Activated naive CD8-positive, alpha-beta T cell treated with anti-CD3 and anti-CD28 coated beads, Interleukin-2, amount 10 ng/mL, durations not matched to agents 7 days and 5 days (primary cell): ENCODE measurements around the gene EPG5. TPM values are rescaled to one million over a fixed set of nuclear protein-coding genes. Genes with fewer than 3 reads are reported as not detected.
A peak's percentile ranks its signal among the peaks of the same experiment; 100 is the strongest.

Source experiments
- ATAC-seq: fragments of 150-1000 bp; cut with Tn5 transposase; one replicate; pipeline ENCODE4 v1.10.0; 2021; ENCODE audit warnings: low read depth, moderate library complexity
- POLR2A ChIA-PET: fragments of 350-600 bp; sonication (Branson Sonifier 250); formaldehyde crosslinking; loops from one replicate; lab custom pipeline; 2021; ENCODE audit warnings: antibody characterized with exemption; lab: Charles Lee
- DNase-seq: peaks from one replicate; pipeline ENCODE4 v3.0.0; 2021
- H3K27ac Mint-ChIP-seq: one replicate; pipeline ENCODE4 v1.8.0; 2022; ENCODE audit warnings: mild to moderate bottlenecking, mixed read lengths
- H3K27me3 Mint-ChIP-seq: one replicate; pipeline ENCODE4 v1.8.0; 2022; ENCODE audit warnings: mild to moderate bottlenecking, moderate library complexity, mixed read lengths
- H3K36me3 Mint-ChIP-seq: one replicate; pipeline ENCODE4 v1.8.0; 2021; ENCODE audit warnings: mild to moderate bottlenecking, mixed read lengths
- H3K4me1 Mint-ChIP-seq: one replicate; pipeline ENCODE4 v1.8.0; 2021; ENCODE audit warnings: mixed read lengths
- H3K4me3 Mint-ChIP-seq: one replicate; pipeline ENCODE4 v1.8.0; 2022; ENCODE audit warnings: mild to moderate bottlenecking, moderate library complexity, mixed read lengths
- H3K9me3 Mint-ChIP-seq: one replicate; pipeline ENCODE4 v1.8.0; 2021; ENCODE audit warnings: mixed read lengths
- total RNA-seq, 2 experiments: library from RNA; stranded (reverse); gene quantifications; one replicate each; pipeline ENCODE4 v1.2.3, GENCODE V29; 2021

The EPG5 gene
- total RNA-seq, 2 experiments from 2014 or later, result 30.3 to 33.5 TPM

GRCh38 chr18:45845410-45845809 is 121.7 kb downstream of the EPG5 start:
- no peak for DNase-seq
- peaks cover 9% of the 10 kb centered on the region for H3K36me3 Mint-ChIP-seq
- H3K27me3 Mint-ChIP-seq, result peaks cover 2% of the 10 kb centered on the region
- H3K4me1 Mint-ChIP-seq, result peaks cover 4% of the 10 kb centered on the region
- ATAC-seq, result no peak
- H3K4me3 Mint-ChIP-seq, result no peak overlapping the region
- POLR2A ChIA-PET, result no interaction called here
- no peak overlapping the region for H3K27ac Mint-ChIP-seq
- no peaks in the 10 kb centered on the region for H3K9me3 Mint-ChIP-seq

GRCh38 chr18:45844938-45845337 is 122.2 kb downstream of the EPG5 start:
- DNase-seq (no peak), ATAC-seq (no peak)
- H3K36me3 Mint-ChIP-seq, result peaks cover 7% of the 10 kb centered on the region
- H3K4me3 Mint-ChIP-seq, result no peak overlapping the region
- POLR2A ChIA-PET, result no interaction called here
- H3K9me3 Mint-ChIP-seq, result no peaks in the 10 kb centered on the region
- H3K27ac Mint-ChIP-seq, result no peak overlapping the region
- H3K27me3 Mint-ChIP-seq, result peaks cover 5% of the 10 kb centered on the region
- H3K4me1 Mint-ChIP-seq, result peaks cover 4% of the 10 kb centered on the region

- H3K9me3 Mint-ChIP-seq, result no peaks in the 10 kb centered on the region
- H3K4me1 Mint-ChIP-seq, result peaks cover 7% of the 10 kb centered on the region
- no peak for DNase-seq
- POLR2A ChIA-PET, result no interaction called here
- H3K27ac Mint-ChIP-seq, result no peak overlapping the region
- peaks cover 20% of the 10 kb centered on the region for H3K27me3 Mint-ChIP-seq
- H3K4me3 Mint-ChIP-seq, result no peak overlapping the region
- ATAC-seq, result no peak
- H3K36me3 Mint-ChIP-seq, result peaks cover 2% of the 10 kb centered on the region
These were observed 124.1 kb downstream of the EPG5 start for GRCh38 chr18:45843019-45843418.

GRCh38 chr18:45841765-45842442 is 125.2 kb downstream of the EPG5 start:
- Mint-ChIP-seq H3K9me3 (no peaks in the 10 kb centered on the region), H3K4me3 (no peak overlapping the region), H3K36me3 (peaks cover 2% of the 10 kb centered on the region), H3K4me1 (peaks cover 8% of the 10 kb centered on the region), H3K27me3 (peaks cover 23% of the 10 kb centered on the region), H3K27ac (no peak overlapping the region)
- POLR2A ChIA-PET, result no interaction called here
- DNase-seq, result no peak
- no peak for ATAC-seq

GRCh38 chr18:45841060-45841764 is 125.9 kb downstream of the EPG5 start:
- no peak for DNase-seq
- Mint-ChIP-seq H3K4me1 (peaks cover 8% of the 10 kb centered on the region), H3K27ac (no peak overlapping the region), H3K27me3 (peaks cover 30% of the 10 kb centered on the region), H3K4me3 (no peak overlapping the region), H3K36me3 (peaks cover 2% of the 10 kb centered on the region), H3K9me3 (no peaks in the 10 kb centered on the region)
- POLR2A ChIA-PET, result no interaction called here
- no peak for ATAC-seq

GRCh38 chr18:45839414-45840395 is 127.4 kb downstream of the EPG5 start:
- POLR2A ChIA-PET, result no interaction called here
- Mint-ChIP-seq H3K4me3 (no peak overlapping the region), H3K36me3 (no peaks in the 10 kb centered on the region)

GRCh38 chr18:45838302-45839070 is 128.6 kb downstream of the EPG5 start:
- POLR2A ChIA-PET, result no interaction called here
- Mint-ChIP-seq H3K27ac (no peak overlapping the region), H3K27me3 (peaks cover 48% of the 10 kb centered on the region)

More at GRCh38 chr18:45839414-45840395, 127.4 kb downstream of the EPG5 start:
- H3K4me1 Mint-ChIP-seq, result peaks cover 7% of the 10 kb centered on the region
- ATAC-seq (peak; percentile 62), DNase-seq (no peak)
- H3K27ac Mint-ChIP-seq, result no peak overlapping the region
- H3K27me3 Mint-ChIP-seq, result peaks cover 45% of the 10 kb centered on the region
- no peaks in the 10 kb centered on the region for H3K9me3 Mint-ChIP-seq

GRCh38 chr18:45837283-45838070 is 129.7 kb downstream of the EPG5 start:
- Mint-ChIP-seq H3K9me3 (no peaks in the 10 kb centered on the region), H3K4me3 (no peak overlapping the region), H3K4me1 (peaks cover 7% of the 10 kb centered on the region), H3K27me3 (peaks cover 50% of the 10 kb centered on the region), H3K36me3 (no peaks in the 10 kb centered on the region), H3K27ac (no peak overlapping the region)
- DNase-seq, result peak; percentile 71
- ATAC-seq, result peak; percentile 79
- POLR2A ChIA-PET, result interaction anchor here (1.0 kb wide), 1 partner anchor 144 kb away, joined by 3 read pairs; no protein-coding TSS in a partner anchor

More at GRCh38 chr18:45838302-45839070, 128.6 kb downstream of the EPG5 start:
- Mint-ChIP-seq H3K9me3 (no peaks in the 10 kb centered on the region), H3K36me3 (no peaks in the 10 kb centered on the region), H3K4me3 (peak overlapping the region; percentile 22), H3K4me1 (peaks cover 7% of the 10 kb centered on the region)
- no peak for DNase-seq
- ATAC-seq, result no peak

GRCh38 chr18:45836242-45837205 is 130.6 kb downstream of the EPG5 start:
- no peak for DNase-seq
- Mint-ChIP-seq H3K9me3 (no peaks in the 10 kb centered on the region), H3K4me3 (no peak overlapping the region), H3K27me3 (peaks cover 50% of the 10 kb centered on the region), H3K36me3 (no peaks in the 10 kb centered on the region), H3K27ac (no peak overlapping the region), H3K4me1 (peaks cover 7% of the 10 kb centered on the region)
- POLR2A ChIA-PET, result no interaction called here
- no peak for ATAC-seq

GRCh38 chr18:45835057-45835636 is 132.0 kb downstream of the EPG5 start:
- H3K27me3 Mint-ChIP-seq, result peaks cover 45% of the 10 kb centered on the region
- no peaks in the 10 kb centered on the region for H3K9me3 Mint-ChIP-seq
- DNase-seq (no peak), ATAC-seq (no peak)
- peaks cover 7% of the 10 kb centered on the region for H3K4me1 Mint-ChIP-seq
- POLR2A ChIA-PET, result no interaction called here
- no peak overlapping the region for H3K4me3 Mint-ChIP-seq
- no peaks in the 10 kb centered on the region for H3K36me3 Mint-ChIP-seq
- no peak overlapping the region for H3K27ac Mint-ChIP-seq

GRCh38 chr18:45834306-45834705 is 132.8 kb downstream of the EPG5 start:
- POLR2A ChIA-PET, result no interaction called here
- Mint-ChIP-seq H3K4me3 (no peak overlapping the region), H3K4me1 (peaks cover 5% of the 10 kb centered on the region), H3K9me3 (no peaks in the 10 kb centered on the region), H3K27me3 (peaks cover 42% of the 10 kb centered on the region), H3K36me3 (no peaks in the 10 kb centered on the region), H3K27ac (no peak overlapping the region)
- no peak for ATAC-seq
- no peak for DNase-seq
